Endothelial cell of umbilical vein (primary cell): ENCODE measurements around the gene SRRM2. TPM values are rescaled to one million over a fixed set of nuclear protein-coding genes. Genes with fewer than 3 reads are reported as not detected.

Experiments used
- BruUV-seq: library from RNA; stranded (reverse); fragments of 400-500 nt; replicated peaks from 2 replicates; lab custom pipeline; 2021; lab: Mats Ljungman, UMichigan
- CTCF ChIA-PET: fragments of 300-600, 350-600 bp; sonication (Branson Sonifier 250); formaldehyde crosslinking; loops from one replicate; lab custom pipeline; 2021; ENCODE audit warnings: antibody characterized with exemption, inconsistent platforms; lab: Charles Lee
- POLR2A ChIA-PET: fragments of 300-600, 350-600 bp; sonication (Branson Sonifier 250); formaldehyde crosslinking; loops from one replicate; lab custom pipeline; 2021; ENCODE audit warnings: antibody characterized with exemption, inconsistent platforms; lab: Charles Lee
- DNase-seq: peaks from one replicate; pipeline ENCODE4 v3.0.0-alpha.2; 2011; ENCODE audit warnings: low read depth, low spot score
- FAIRE-seq: peaks from 2 replicates; lab custom pipeline; 2011; peaks lifted over from hg19 to GRCh38; lab: Jason Lieb, UNC
- H2AFZ ChIP-seq: 2 replicates; pipeline ENCODE4 v1.6.0; 2012; ENCODE audit warnings: low read depth, low read length, control low read depth, inconsistent platforms
- H3K27ac ChIP-seq: 2 replicates; pipeline ENCODE4 v1.5.1; 2011; ENCODE audit warnings: low read depth, mild to moderate bottlenecking, control low read depth, low read length, moderate library complexity; ENCODE audit not compliant: insufficient read depth
- H3K27me3 ChIP-seq, 2 experiments: 2 replicates each; pipeline versions ENCODE4 v1.6.0 to v1.6.1; 2011; ENCODE audit warnings: low read length in 2 of 2, mixed read lengths in 1 of 2; ENCODE audit not compliant: control insufficient read depth in 2 of 2, insufficient read depth in 2 of 2
- H3K36me3 ChIP-seq, 2 experiments: 2 replicates in 1 of 2; 3 replicates in 1 of 2; pipeline ENCODE4 v1.5.1; 2011; ENCODE audit warnings: low read length in 2 of 2, mild to moderate bottlenecking in 1 of 2, moderate library complexity in 1 of 2; ENCODE audit not compliant: control insufficient read depth in 2 of 2, insufficient read depth in 2 of 2; ENCODE audit errors: extremely low read depth in 1 of 2
- H3K4me1 ChIP-seq: 3 replicates; pipeline ENCODE4 v1.5.1; 2011; ENCODE audit warnings: mild to moderate bottlenecking, low read length; ENCODE audit not compliant: control insufficient read depth, insufficient read depth; ENCODE audit errors: extremely low read depth
- H3K4me2 ChIP-seq: 2 replicates; pipeline ENCODE4 v1.6.1; 2011; ENCODE audit warnings: low read length, control low read depth, mixed read lengths; ENCODE audit not compliant: insufficient read depth
- H3K4me3 ChIP-seq, 3 experiments: fragments of 200-600 bp in 1 of 3; sonication (generic), shearing (Covaris generic) in 1 of 3; replicated peaks in 1 of 3; 2 replicates each; pipeline ENCODE4 v1.5.1; 2011 to 2016; ENCODE audit warnings: control low read depth in 3 of 3, low read length in 3 of 3, mild to moderate bottlenecking in 2 of 3, inconsistent platforms in 1 of 3, low read depth in 1 of 3, moderate library complexity in 1 of 3; ENCODE audit not compliant: insufficient read depth in 1 of 3
- H3K79me2 ChIP-seq: 2 replicates; pipeline ENCODE4 v1.6.0; 2012; ENCODE audit warnings: low read length, inconsistent platforms; ENCODE audit not compliant: control insufficient read depth, insufficient read depth
- H3K9ac ChIP-seq: replicated peaks from 2 replicates; pipeline ENCODE3; 2011; ENCODE audit warnings: low read length, control low read depth; ENCODE audit not compliant: insufficient read depth; ENCODE audit errors: extremely low read depth
- H3K9me1 ChIP-seq: replicated peaks from 3 replicates; pipeline ENCODE4 v1.6.0; 2011; ENCODE audit warnings: mild to moderate bottlenecking, low read length; ENCODE audit not compliant: control insufficient read depth, insufficient read depth; ENCODE audit errors: extremely low read depth
- H3K9me3 ChIP-seq: replicated peaks from 2 replicates; pipeline ENCODE4 v1.5.1; 2012; ENCODE audit warnings: low read length, inconsistent platforms; ENCODE audit not compliant: control insufficient read depth, insufficient read depth
- H4K20me1 ChIP-seq: replicated peaks from 2 replicates; pipeline ENCODE3; 2011; ENCODE audit warnings: mild to moderate bottlenecking, low read length; ENCODE audit not compliant: control insufficient read depth, insufficient read depth; ENCODE audit errors: extremely low read depth
- EZH2 ChIP-seq: IDR thresholded peaks from 2 replicates; pipeline ENCODE4 v1.6.1; 2012; ENCODE audit warnings: borderline replicate concordance, low read depth, mild to moderate bottlenecking, moderate library complexity, low read length, inconsistent platforms; ENCODE audit not compliant: severe bottlenecking
- FOS ChIP-seq: IDR thresholded peaks from 2 replicates; pipeline ENCODE4 v1.6.1; 2011; ENCODE audit warnings: mild to moderate bottlenecking, low read length, moderate library complexity, borderline replicate concordance; ENCODE audit not compliant: insufficient read depth
- GATA2 ChIP-seq: IDR thresholded peaks from 2 replicates; pipeline ENCODE4 v1.7.0; 2011; ENCODE audit warnings: low read depth, mild to moderate bottlenecking, moderate library complexity, mixed read lengths, low read length; ENCODE audit not compliant: insufficient read length, insufficient read depth
- JUN ChIP-seq: IDR thresholded peaks from 2 replicates; pipeline ENCODE4 v1.6.1; 2011; ENCODE audit warnings: borderline replicate concordance, low read depth; ENCODE audit not compliant: insufficient read length, insufficient read depth
- MYC ChIP-seq: IDR thresholded peaks from one replicate; pipeline ENCODE4 v1.6.1; 2011; ENCODE audit warnings: mild to moderate bottlenecking, low read depth, low read length
- POLR2A ChIP-seq: IDR thresholded peaks from 2 replicates; pipeline ENCODE4 v1.6.1; 2012; ENCODE audit warnings: low read depth, mild to moderate bottlenecking, control low read depth, low read length
- POLR2AphosphoS5 ChIP-seq: IDR thresholded peaks from 2 replicates; pipeline ENCODE4 v1.6.1; 2012; ENCODE audit warnings: low read depth, mild to moderate bottlenecking, control low read depth, low read length, moderate library complexity; ENCODE audit not compliant: insufficient read depth
- dilution Hi-C: fragments of 300-500 bp; cut with MboI; formaldehyde crosslinking; loops from one replicate; pipeline ENCODE4 v1.15.0; 2019; ENCODE audit warnings: low sequenced_read_pairs; ENCODE audit not compliant: extremely low pct_ligation_motif_present
- intact Hi-C: fragments of 100-400 bp; cut with micrococcal nuclease; formaldehyde crosslinking; loops from one replicate; pipeline ENCODE4 v1.10.0; 2022
- polyA plus RNA-seq, 4 experiments: library from polyadenylated mRNA; depleted of rRNA in 3 of 4; stranded (reverse) in 3 of 4; unstranded in 1 of 4; fragments of >200 nt; gene quantifications; 2 replicates each; pipeline versions ENCODE4 v1.2.1 to v1.2.3, GENCODE V29; 2011 to 2012; ENCODE audit warnings: missing spikeins in 1 of 4
- total RNA-seq: library from RNA; stranded (reverse); gene quantifications from 2 replicates; pipeline ENCODE4 v1.2.3, GENCODE V29; 2021
- TF ChIP-seq, protein P1 (sequence below): IDR thresholded peaks from 2 replicates; pipeline ENCODE4 v1.6.1; 2011; ENCODE audit not compliant: insufficient read depth, insufficient read length
- TF ChIP-seq, protein P2 (sequence below), 2 donors: IDR thresholded peaks; 1 replicate in 1 of 2; 2 replicates in 1 of 2; pipeline ENCODE4 v1.5.1; 2011; ENCODE audit warnings: low read length in 2 of 2, mild to moderate bottlenecking in 2 of 2, moderate library complexity in 2 of 2, control low read depth in 1 of 2, inconsistent platforms in 1 of 2, low read depth in 1 of 2; ENCODE audit not compliant: insufficient read depth in 1 of 2; ENCODE audit errors: extremely low read depth in 1 of 2

SRRM2 gene
- total and polyA plus RNA-seq, 2 donors (not counting 3 experiments of a cell fraction or from before 2014, with no cell fraction given) = 270 to 483 TPM

DNA sequence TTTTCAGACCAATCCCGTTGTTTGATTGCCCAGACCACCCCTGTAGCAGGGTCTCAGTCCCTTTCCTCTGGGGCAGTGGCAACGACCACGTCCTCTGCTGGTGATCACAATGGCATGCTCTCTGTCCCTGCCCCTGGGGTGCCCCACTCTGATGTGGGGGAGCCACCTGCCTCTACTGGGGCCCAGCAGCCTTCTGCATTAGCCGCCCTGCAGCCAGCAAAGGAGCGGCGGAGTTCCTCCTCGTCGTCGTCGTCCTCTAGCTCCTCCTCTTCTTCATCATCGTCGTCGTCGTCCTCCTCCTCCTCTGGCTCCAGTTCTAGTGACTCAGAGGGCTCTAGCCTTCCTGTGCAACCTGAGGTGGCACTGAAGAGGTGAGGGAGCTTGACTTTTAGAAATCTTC, 15.5 kb downstream of the SRRM2 start:
- DNase-seq = no peak
- H3K4me2 ChIP-seq = no peak overlapping the region
- TF ChIP-seq MYC (no peak), JUN (no peak), POLR2A (no peak), GATA2 (no peak), FOS (no peak), POLR2AphosphoS5 (no peak)
- TF ChIP-seq, protein P1, sequence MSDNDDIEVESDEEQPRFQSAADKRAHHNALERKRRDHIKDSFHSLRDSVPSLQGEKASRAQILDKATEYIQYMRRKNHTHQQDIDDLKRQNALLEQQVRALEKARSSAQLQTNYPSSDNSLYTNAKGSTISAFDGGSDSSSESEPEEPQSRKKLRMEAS = no peak
- no peak overlapping the region for H3K4me3 ChIP-seq
- H3K27ac ChIP-seq = no peak overlapping the region
- BruUV-seq = no TSS peak
- H4K20me1 ChIP-seq = no peaks in the 10 kb centered on the region
- H3K9me3 ChIP-seq = no peaks in the 10 kb centered on the region
- no peak for FAIRE-seq
- H3K79me2 ChIP-seq = peaks cover 55% of the 10 kb centered on the region
- intact Hi-C loops (no loop called here), dilution Hi-C loops (no loop called here)
- H3K27me3 ChIP-seq = no peaks in the 10 kb centered on the region
- ChIA-PET CTCF (interaction anchor here (1.3 kb wide), 1 partner anchor 9 kb away, joined by 3 read pairs; no protein-coding TSS in a partner anchor), POLR2A (no interaction called here)
- H3K9me1 ChIP-seq = no peaks in the 10 kb centered on the region
- H3K4me1 ChIP-seq = no peaks in the 10 kb centered on the region
- peaks cover 54 to 83% of the 10 kb centered on the region in 2 experiments for H3K36me3 ChIP-seq
- no peak overlapping the region for H3K9ac ChIP-seq
- H2AFZ ChIP-seq = no peak overlapping the region

DNA sequence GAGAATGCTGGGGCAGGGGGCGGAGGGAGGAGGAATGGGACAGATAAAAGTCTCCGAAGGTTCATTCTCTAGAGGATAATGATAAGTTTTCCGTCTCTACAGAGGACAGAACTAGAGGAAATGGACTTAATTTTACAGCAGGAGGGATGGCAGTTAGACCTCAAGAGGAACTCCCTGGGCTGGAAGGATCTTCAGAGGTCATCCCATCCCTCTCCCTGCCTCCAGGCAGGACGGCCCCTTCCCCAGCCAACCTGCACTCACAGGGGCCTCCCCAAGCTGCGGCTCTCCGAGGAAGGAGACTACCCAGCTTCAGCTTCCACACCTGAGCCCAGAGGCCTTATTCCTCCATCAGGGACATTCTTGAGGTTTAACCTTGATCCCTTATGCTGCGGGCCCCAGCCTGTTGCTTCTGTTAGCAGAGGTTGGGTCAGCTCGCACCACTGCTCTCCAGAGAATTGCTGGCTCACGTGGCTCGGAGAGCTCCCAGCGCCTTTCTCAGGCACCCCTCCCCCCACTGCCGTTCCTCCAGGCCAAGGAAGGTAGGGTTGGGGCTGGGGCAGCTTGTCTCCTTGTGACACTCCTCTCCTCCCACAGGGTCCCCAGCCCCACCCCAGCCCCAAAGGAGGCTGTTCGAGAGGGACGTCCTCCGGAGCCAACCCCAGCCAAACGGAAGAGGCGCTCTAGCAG, 16.1 kb downstream of the SRRM2 start:
- no peaks in the 10 kb centered on the region for H3K4me1 ChIP-seq
- H3K27me3 ChIP-seq = no peaks in the 10 kb centered on the region
- H3K9me1 ChIP-seq = no peaks in the 10 kb centered on the region
- no peak overlapping the region for H3K9ac ChIP-seq
- H3K4me3 ChIP-seq = no peak overlapping the region
- FAIRE-seq (no peak), DNase-seq (no peak)
- no peaks in the 10 kb centered on the region for H3K9me3 ChIP-seq
- no peaks in the 10 kb centered on the region for H4K20me1 ChIP-seq
- POLR2A ChIA-PET = no interaction called here
- no peak overlapping the region for H3K4me2 ChIP-seq
- CTCF ChIA-PET = interaction anchor here (1.3 kb wide), 1 partner anchor 10 kb away, joined by 3 read pairs; no protein-coding TSS in a partner anchor
- dilution Hi-C loops (no loop called here), intact Hi-C loops (no loop called here)
- BruUV-seq = no TSS peak
- peaks cover 47 to 79% of the 10 kb centered on the region in 2 experiments for H3K36me3 ChIP-seq
- H3K27ac ChIP-seq = no peak overlapping the region
- no peak overlapping the region for H2AFZ ChIP-seq
- peaks cover 49% of the 10 kb centered on the region for H3K79me2 ChIP-seq
- TF ChIP-seq EZH2 (no peak), GATA2 (no peak), FOS (no peak), MYC (no peak), POLR2A (no peak), JUN (no peak), POLR2AphosphoS5 (no peak)
- TF ChIP-seq, protein P1 = no peak
- TF ChIP-seq, protein P2, sequence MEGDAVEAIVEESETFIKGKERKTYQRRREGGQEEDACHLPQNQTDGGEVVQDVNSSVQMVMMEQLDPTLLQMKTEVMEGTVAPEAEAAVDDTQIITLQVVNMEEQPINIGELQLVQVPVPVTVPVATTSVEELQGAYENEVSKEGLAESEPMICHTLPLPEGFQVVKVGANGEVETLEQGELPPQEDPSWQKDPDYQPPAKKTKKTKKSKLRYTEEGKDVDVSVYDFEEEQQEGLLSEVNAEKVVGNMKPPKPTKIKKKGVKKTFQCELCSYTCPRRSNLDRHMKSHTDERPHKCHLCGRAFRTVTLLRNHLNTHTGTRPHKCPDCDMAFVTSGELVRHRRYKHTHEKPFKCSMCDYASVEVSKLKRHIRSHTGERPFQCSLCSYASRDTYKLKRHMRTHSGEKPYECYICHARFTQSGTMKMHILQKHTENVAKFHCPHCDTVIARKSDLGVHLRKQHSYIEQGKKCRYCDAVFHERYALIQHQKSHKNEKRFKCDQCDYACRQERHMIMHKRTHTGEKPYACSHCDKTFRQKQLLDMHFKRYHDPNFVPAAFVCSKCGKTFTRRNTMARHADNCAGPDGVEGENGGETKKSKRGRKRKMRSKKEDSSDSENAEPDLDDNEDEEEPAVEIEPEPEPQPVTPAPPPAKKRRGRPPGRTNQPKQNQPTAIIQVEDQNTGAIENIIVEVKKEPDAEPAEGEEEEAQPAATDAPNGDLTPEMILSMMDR (IDR thresholded peaks at IDR 0.05; ENCODE audit: extremely low read depth in 1 of 2, insufficient read depth in 1 of 2, low read depth in 1 of 2, low read length in 2 of 2) = no peak
